Measurements from ENCODE around the gene NACAD.

The NACAD gene

GRCh38 chr7:45073786-45074527, 14.8 kb downstream of the NACAD start:
- DNase-seq (ENCODE audit: low read depth in 2 of 2): no peak

- DNase-seq (ENCODE audit: low read depth in 2 of 2): no peak
Measured at GRCh38 chr7:45073031-45073785, 15.6 kb downstream of the NACAD start.

- DNase-seq (ENCODE audit: low read depth in 2 of 2): no peak
Measured at GRCh38 chr7:45072131-45073030, 16.4 kb downstream of the NACAD start.

- DNase-seq (ENCODE audit: low read depth in 2 of 2): no peak
Measured at GRCh38 chr7:45071528-45071927, 17.2 kb downstream of the NACAD start.

- DNase-seq (ENCODE audit: low read depth in 2 of 2): no peak
Measured at GRCh38 chr7:45070254-45070642, 18.5 kb downstream of the NACAD start.

- no peak for DNase-seq (ENCODE audit: low read depth in 2 of 2)
Measured at GRCh38 chr7:45069444-45070253, 19.1 kb downstream of the NACAD start.

- DNase-seq (ENCODE audit: low read depth in 2 of 2): no peak
Measured at GRCh38 chr7:45068236-45069023, 20.3 kb downstream of the NACAD start.

GRCh38 chr7:45067582-45067981, 21.2 kb downstream of the NACAD start:
- DNase-seq (ENCODE audit: low read depth in 2 of 2): no peak

- DNase-seq (ENCODE audit: low read depth in 2 of 2): no peak
Measured at GRCh38 chr7:45066409-45066808, 22.4 kb downstream of the NACAD start.

- DNase-seq (ENCODE audit: low read depth in 2 of 2): no peak
Measured at GRCh38 chr7:45065031-45065995, 23.5 kb downstream of the NACAD start.

GRCh38 chr7:45064047-45064725, 24.6 kb downstream of the NACAD start:
- no peak for DNase-seq (ENCODE audit: low read depth in 2 of 2)

- DNase-seq (ENCODE audit: low read depth in 2 of 2): no peak
Measured at GRCh38 chr7:45061806-45062425, 26.9 kb downstream of the NACAD start.

GRCh38 chr7:45061352-45061751, 27.4 kb downstream of the NACAD start:
- DNase-seq (ENCODE audit: low read depth in 2 of 2): no peak

- no peak for DNase-seq (ENCODE audit: low read depth in 2 of 2)
Measured at GRCh38 chr7:45060295-45060694, 28.5 kb downstream of the NACAD start.

- no peak for DNase-seq (ENCODE audit: low read depth in 2 of 2)
Measured at GRCh38 chr7:45057878-45058277, 30.9 kb downstream of the NACAD start.

GRCh38 chr7:45055594-45056219, 33.1 kb downstream of the NACAD start:
- DNase-seq (ENCODE audit: low read depth in 2 of 2): no peak

GRCh38 chr7:45055016-45055415, 33.8 kb downstream of the NACAD start:
- no peak for DNase-seq (ENCODE audit: low read depth in 2 of 2)

GRCh38 chr7:45054442-45054841, 34.3 kb downstream of the NACAD start:
- DNase-seq (ENCODE audit: low read depth in 2 of 2): no peak
